Trophoblast cell (in vitro differentiated cells and primary cell): ENCODE measurements around the gene STEAP1.

Experiments
- DNase-seq, 2 donors: peaks; one replicate each; pipeline ENCODE4 v3.0.0-alpha.2; 2016
- H2AFZ ChIP-seq: 2 replicates; pipeline ENCODE4 v1.6.1; 2013; ENCODE audit warnings: low read length, moderate library complexity, mild to moderate bottlenecking; ENCODE audit not compliant: insufficient read depth, poor library complexity
- H2AK5ac ChIP-seq: 2 replicates; pipeline ENCODE4 v1.6.1; 2013; ENCODE audit warnings: mild to moderate bottlenecking, low read length
- H2BK120ac ChIP-seq: 2 replicates; pipeline ENCODE4 v1.6.1; 2013; ENCODE audit warnings: low read length, mild to moderate bottlenecking, moderate library complexity; ENCODE audit not compliant: insufficient read depth, poor library complexity
- H2BK12ac ChIP-seq: 2 replicates; pipeline ENCODE4 v1.6.1; 2013; ENCODE audit warnings: mild to moderate bottlenecking, low read length, moderate library complexity
- H2BK5ac ChIP-seq: 2 replicates; pipeline ENCODE4 v1.6.1; 2013; ENCODE audit warnings: low read length, low read depth, moderate library complexity, mild to moderate bottlenecking; ENCODE audit not compliant: poor library complexity
- H3K14ac ChIP-seq: 2 replicates; pipeline ENCODE4 v1.6.1; 2013; ENCODE audit warnings: mild to moderate bottlenecking, low read length
- H3K18ac ChIP-seq: 2 replicates; pipeline ENCODE4 v1.6.1; 2013; ENCODE audit warnings: mild to moderate bottlenecking, low read length
- H3K23ac ChIP-seq: 2 replicates; pipeline ENCODE4 v1.6.1; 2013; ENCODE audit warnings: low read length
- H3K27ac ChIP-seq: 2 replicates; pipeline ENCODE4 v1.5.1; 2013; ENCODE audit warnings: low read depth, mild to moderate bottlenecking, inconsistent platforms, low read length, moderate library complexity
- H3K27me3 ChIP-seq: 2 replicates; pipeline ENCODE4 v1.6.1; 2013; ENCODE audit warnings: inconsistent platforms, mild to moderate bottlenecking, low read length, moderate library complexity; ENCODE audit not compliant: insufficient read depth
- H3K36me3 ChIP-seq, 2 experiments: 1 replicate in 1 of 2; 2 replicates in 1 of 2; pipeline ENCODE4 v1.6.1; 2013; ENCODE audit warnings: low read length in 2 of 2, mild to moderate bottlenecking in 2 of 2, moderate library complexity in 1 of 2; ENCODE audit not compliant: insufficient read depth in 2 of 2, control insufficient read depth in 1 of 2
- H3K4ac ChIP-seq: 2 replicates; pipeline ENCODE4 v1.6.1; 2013; ENCODE audit warnings: low read depth, mild to moderate bottlenecking, low read length, moderate library complexity
- H3K4me1 ChIP-seq, 2 experiments: 1 replicate in 1 of 2; 2 replicates in 1 of 2; pipeline ENCODE4 v1.6.1; 2013; ENCODE audit warnings: low read length in 2 of 2, mild to moderate bottlenecking in 2 of 2, moderate library complexity in 1 of 2; ENCODE audit not compliant: insufficient read depth in 2 of 2, control insufficient read depth in 1 of 2
- H3K4me2 ChIP-seq: 2 replicates; pipeline ENCODE4 v1.6.1; 2013; ENCODE audit warnings: inconsistent platforms, mild to moderate bottlenecking, low read length, moderate library complexity
- H3K4me3 ChIP-seq: 2 replicates; pipeline ENCODE4 v1.5.1; 2013; ENCODE audit warnings: mild to moderate bottlenecking, low read depth, low read length, inconsistent platforms
- H3K79me1 ChIP-seq: one replicate; pipeline ENCODE4 v1.6.1; 2013; ENCODE audit warnings: low read length
- H3K79me2 ChIP-seq: 2 replicates; pipeline ENCODE4 v1.6.1; 2013; ENCODE audit warnings: low read length, mild to moderate bottlenecking; ENCODE audit not compliant: control insufficient read depth, insufficient read depth, poor library complexity
- H3K9ac ChIP-seq: 2 replicates; pipeline ENCODE4 v1.6.1; 2013; ENCODE audit warnings: mild to moderate bottlenecking, low read length
- H3K9me3 ChIP-seq: 2 replicates; pipeline ENCODE4 v1.6.1; 2013; ENCODE audit warnings: low read depth, mild to moderate bottlenecking, control low read depth, inconsistent platforms, low read length; ENCODE audit not compliant: insufficient read depth
- H4K12ac ChIP-seq: 2 replicates; pipeline ENCODE4 v1.6.1; 2013; ENCODE audit warnings: low read depth, mild to moderate bottlenecking, low read length, moderate library complexity
- H4K8ac ChIP-seq: 2 replicates; pipeline ENCODE4 v1.6.1; 2013; ENCODE audit warnings: low read depth, mild to moderate bottlenecking, low read length, moderate library complexity
- H4K91ac ChIP-seq: one replicate; pipeline ENCODE4 v1.6.1; 2013; ENCODE audit warnings: low read depth, mild to moderate bottlenecking, low read length, moderate library complexity
- WGBS: extraction: QIAGEN DNeasy Blood & Tissue Kit; methylation state at CpG from one replicate; pipeline ENCODE4 v1.1.7; 2013; ENCODE audit warnings: missing lambda C conversion rate; ENCODE audit not compliant: insufficient read length, insufficient coverage; ENCODE audit errors: extremely low coverage; 5-methylcytosine and 5-hydroxymethylcytosine counted together

STEAP1 gene

DNA sequence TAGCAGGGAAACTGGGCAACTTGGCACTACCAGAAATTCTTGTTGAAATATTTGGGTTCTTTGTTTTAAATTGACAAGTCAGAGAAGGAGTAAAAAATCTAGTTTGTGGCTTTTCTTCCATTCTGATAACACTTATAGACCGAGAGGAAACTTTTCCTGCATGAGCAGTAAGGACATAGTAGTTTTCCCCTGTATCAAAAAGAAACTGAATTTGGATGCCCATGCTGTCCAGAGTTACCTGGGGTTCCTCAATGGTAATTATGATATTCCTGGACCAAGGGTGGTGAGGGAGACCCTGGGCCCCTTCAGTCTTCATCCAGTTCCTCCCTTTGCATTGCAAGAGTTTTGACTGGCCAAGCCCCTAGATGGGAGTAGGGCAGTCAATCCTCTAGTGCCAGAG is 37.4 kb downstream of the STEAP1 start:
- Histone ChIP-seq H3K27me3 (no peaks in the 10 kb centered on the region), H3K18ac (no peak overlapping the region), H3K27ac (no peak overlapping the region), H3K14ac (no peak overlapping the region), H2BK12ac (no peak overlapping the region), H3K4ac (no peak overlapping the region), H4K12ac (no peak overlapping the region), H2AK5ac (no peak overlapping the region), H3K4me1 (no peaks in the 10 kb centered on the region), H2BK120ac (no peak overlapping the region), H3K79me2 (no peaks in the 10 kb centered on the region), H2AFZ (no peak overlapping the region), H3K9ac (no peak overlapping the region), H3K9me3 (peaks cover 2% of the 10 kb centered on the region), H3K4me3 (no peak overlapping the region), H4K91ac (no peak overlapping the region), H3K4me2 (no peak overlapping the region), H4K8ac (no peak overlapping the region), H3K36me3 (no peaks in the 10 kb centered on the region), H3K23ac (no peak overlapping the region), H3K79me1 (no peaks in the 10 kb centered on the region), H2BK5ac (no peak overlapping the region)
- DNase-seq: no peak
- WGBS: no CpG with 5 or more reads among the region's 1 CpG

DNA sequence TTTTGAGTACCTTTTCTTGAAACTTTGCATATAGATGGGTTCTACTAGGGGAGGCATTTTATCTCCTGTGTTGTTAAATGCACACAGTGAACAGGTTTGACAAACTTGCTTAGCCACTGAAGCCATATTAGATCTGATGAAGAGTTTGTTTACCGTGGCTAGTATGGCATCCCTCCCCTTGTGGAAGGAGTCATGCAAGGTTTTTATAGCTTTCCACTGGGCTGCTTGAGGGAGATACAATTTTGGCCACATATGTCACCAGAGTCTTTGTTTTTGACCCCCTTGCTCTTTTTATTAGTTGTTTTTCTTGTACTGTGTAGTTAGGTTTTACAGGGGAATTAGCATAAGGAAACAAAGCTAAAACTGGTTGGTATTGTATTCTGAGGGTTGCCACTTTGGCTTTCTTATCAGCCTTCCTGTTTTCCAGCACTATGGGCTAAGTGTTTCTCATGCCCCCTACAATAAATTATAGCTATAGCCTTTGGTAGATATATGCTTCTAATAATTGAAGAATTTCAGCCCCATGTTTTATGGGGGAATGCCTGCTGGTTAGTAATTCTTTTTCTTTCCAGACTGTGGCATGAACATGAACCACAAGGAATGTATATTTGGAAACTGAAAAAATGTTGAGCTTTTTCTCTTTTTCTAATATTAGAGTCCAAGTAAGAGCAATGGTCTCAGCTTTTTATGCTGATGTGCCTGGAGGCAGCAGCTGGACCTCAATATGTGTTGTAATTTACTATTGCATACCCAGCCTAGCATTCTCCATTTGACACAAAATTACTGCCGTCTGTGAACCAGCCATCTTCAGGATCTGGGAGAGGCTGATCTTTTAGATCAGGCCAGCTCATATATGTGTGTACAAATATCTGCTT is 38.8 kb downstream of the STEAP1 start:
- no peak overlapping the region for H3K27ac ChIP-seq
- no peak overlapping the region for H2BK120ac ChIP-seq
- no peak overlapping the region for H2BK12ac ChIP-seq

DNA sequence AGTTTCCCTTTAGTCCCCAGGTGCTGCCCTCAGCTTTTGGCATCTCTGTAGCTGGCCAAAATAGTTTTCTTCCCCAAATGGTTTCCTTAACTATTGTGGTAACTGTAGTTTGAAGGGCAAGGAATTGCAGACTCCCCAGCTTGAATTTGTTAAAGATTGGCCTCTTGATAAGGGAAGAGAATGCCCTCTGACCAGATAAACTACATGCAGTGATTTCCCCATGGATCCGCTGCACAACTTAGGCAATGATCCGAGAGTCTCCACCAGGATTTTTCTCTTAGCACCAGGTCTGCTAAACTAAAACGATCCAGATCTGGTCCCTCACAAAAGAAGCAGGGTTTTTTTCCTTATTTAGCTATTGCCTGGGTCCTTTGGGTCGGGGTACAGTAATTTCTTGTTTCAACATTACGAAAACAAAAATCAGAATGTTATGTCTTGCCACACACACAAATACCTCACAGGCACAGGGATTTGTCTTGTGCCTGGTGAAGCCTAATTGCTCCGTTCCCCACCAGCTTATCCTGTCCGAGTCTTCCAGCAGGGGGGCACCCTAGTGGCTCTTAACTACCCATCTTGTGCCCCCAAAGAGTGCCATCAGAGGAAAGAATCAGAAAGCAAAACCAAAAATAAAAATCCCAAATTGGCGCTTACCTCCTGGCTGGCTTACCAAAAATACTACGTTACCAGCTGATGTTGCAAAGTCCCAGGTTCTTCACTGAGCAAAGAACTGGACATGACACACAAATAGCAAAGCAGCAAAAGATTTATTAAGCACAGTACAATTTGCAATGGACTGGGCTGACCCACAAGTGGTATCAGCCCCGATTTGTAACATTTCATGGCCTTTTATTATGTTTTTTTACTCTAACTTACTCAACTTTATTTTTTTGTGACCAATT is 40.9 kb downstream of the STEAP1 start:
- H3K9me3 ChIP-seq: peaks cover under 1% of the 10 kb centered on the region
- no peak overlapping the region for H2BK120ac ChIP-seq
- no peak overlapping the region for H3K27ac ChIP-seq
- no peak overlapping the region for H2AK5ac ChIP-seq
- WGBS: no CpG with 5 or more reads among the region's 10 CpGs
- no peak overlapping the region for H3K18ac ChIP-seq
- no peak overlapping the region for H4K91ac ChIP-seq
- H3K4me2 ChIP-seq: no peak overlapping the region
- no peaks in the 10 kb centered on the region for H3K27me3 ChIP-seq
- H3K4me1 ChIP-seq: no peaks in the 10 kb centered on the region
- DNase-seq: peak in 1 of 2 donors; percentile 28
- H3K79me2 ChIP-seq: no peaks in the 10 kb centered on the region
- no peak overlapping the region for H3K9ac ChIP-seq
- no peak overlapping the region for H2BK5ac ChIP-seq
- H3K14ac ChIP-seq: no peak overlapping the region
- no peaks in the 10 kb centered on the region for H3K36me3 ChIP-seq
- no peak overlapping the region for H3K4me3 ChIP-seq
- H2BK12ac ChIP-seq: no peak overlapping the region
- no peak overlapping the region for H4K8ac ChIP-seq
- no peak overlapping the region for H4K12ac ChIP-seq
- H3K79me1 ChIP-seq: no peaks in the 10 kb centered on the region
- no peak overlapping the region for H3K4ac ChIP-seq
- H3K23ac ChIP-seq: no peak overlapping the region
- H2AFZ ChIP-seq: no peak overlapping the region

More for the DNA sequence above, 38.8 kb downstream of the STEAP1 start:
- WGBS: no CpG with 5 or more reads among the region's 2 CpGs
- Histone ChIP-seq H4K8ac (no peak overlapping the region), H4K91ac (no peak overlapping the region), H3K9me3 (peaks cover 2% of the 10 kb centered on the region), H3K79me2 (no peaks in the 10 kb centered on the region), H3K4me2 (no peak overlapping the region), H3K4ac (no peak overlapping the region), H4K12ac (no peak overlapping the region), H3K79me1 (no peaks in the 10 kb centered on the region), H3K9ac (no peak overlapping the region), H2AK5ac (no peak overlapping the region), H3K18ac (no peak overlapping the region), H2BK5ac (no peak overlapping the region), H3K4me3 (no peak overlapping the region), H3K23ac (no peak overlapping the region), H3K36me3 (no peaks in the 10 kb centered on the region), H3K14ac (no peak overlapping the region), H3K4me1 (no peaks in the 10 kb centered on the region), H2AFZ (no peak overlapping the region), H3K27me3 (no peaks in the 10 kb centered on the region)
- peak; percentile 7 to 51 for DNase-seq

DNA sequence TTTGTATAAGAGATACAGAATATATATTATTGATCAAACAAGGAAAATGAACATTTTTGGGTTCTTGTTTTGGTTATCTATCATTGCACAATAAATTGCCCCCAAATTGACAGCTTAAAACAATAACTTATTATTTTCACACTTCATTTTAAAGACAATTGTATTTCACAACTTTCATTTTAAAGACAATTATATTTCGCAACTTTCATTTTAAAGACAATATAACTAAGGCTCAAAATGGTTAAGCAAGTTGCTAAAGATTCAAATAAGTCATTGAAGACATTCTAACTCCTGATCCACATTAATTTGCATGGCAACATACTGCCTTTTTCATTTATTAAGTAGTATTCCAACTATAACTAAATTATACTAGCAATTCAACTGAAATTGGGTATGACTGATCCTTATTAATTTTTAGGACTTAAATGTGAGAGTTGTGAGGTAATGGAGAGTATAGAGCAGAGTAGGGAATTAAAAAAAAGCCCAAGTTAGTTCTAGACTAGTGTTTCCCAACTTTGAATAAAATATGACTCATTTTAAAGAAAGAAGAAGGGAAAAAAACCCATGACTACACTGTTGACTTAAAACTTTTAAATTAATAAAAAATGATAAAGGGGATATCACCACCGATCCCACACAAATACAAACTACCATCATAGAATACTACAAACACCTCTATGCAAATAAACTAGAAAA is 47.4 kb downstream of the STEAP1 start:
- H2AK5ac ChIP-seq: no peak overlapping the region
- H3K9me3 ChIP-seq: no peaks in the 10 kb centered on the region
- no peaks in the 10 kb centered on the region for H3K79me1 ChIP-seq
- H3K4ac ChIP-seq: no peak overlapping the region
- H3K4me2 ChIP-seq: no peak overlapping the region
- no peak overlapping the region for H2BK120ac ChIP-seq
- H3K18ac ChIP-seq: no peak overlapping the region
- no peak overlapping the region for H3K23ac ChIP-seq
- H3K36me3 ChIP-seq: no peaks in the 10 kb centered on the region
- DNase-seq: no peak
- H4K12ac ChIP-seq: no peak overlapping the region
- H3K27ac ChIP-seq: no peak overlapping the region
- H3K4me1 ChIP-seq: no peaks in the 10 kb centered on the region
- H4K91ac ChIP-seq: no peak overlapping the region
- WGBS: no CpG with 5 or more reads among the region's 2 CpGs
- H2BK5ac ChIP-seq: no peak overlapping the region
- H4K8ac ChIP-seq: no peak overlapping the region
- H3K79me2 ChIP-seq: no peaks in the 10 kb centered on the region
- no peak overlapping the region for H2AFZ ChIP-seq
- H3K4me3 ChIP-seq: no peak overlapping the region
- H3K14ac ChIP-seq: no peak overlapping the region
- no peak overlapping the region for H2BK12ac ChIP-seq
- H3K27me3 ChIP-seq: no peaks in the 10 kb centered on the region
- H3K9ac ChIP-seq: no peak overlapping the region
